Measurements from ENCODE around the gene PLCB4. TPM values are rescaled to one million over a fixed set of nuclear protein-coding genes. Genes with fewer than 3 reads are reported as not detected.

Gene PLCB4
- total RNA-seq, 1 donor = 3.5 TPM

DNA sequence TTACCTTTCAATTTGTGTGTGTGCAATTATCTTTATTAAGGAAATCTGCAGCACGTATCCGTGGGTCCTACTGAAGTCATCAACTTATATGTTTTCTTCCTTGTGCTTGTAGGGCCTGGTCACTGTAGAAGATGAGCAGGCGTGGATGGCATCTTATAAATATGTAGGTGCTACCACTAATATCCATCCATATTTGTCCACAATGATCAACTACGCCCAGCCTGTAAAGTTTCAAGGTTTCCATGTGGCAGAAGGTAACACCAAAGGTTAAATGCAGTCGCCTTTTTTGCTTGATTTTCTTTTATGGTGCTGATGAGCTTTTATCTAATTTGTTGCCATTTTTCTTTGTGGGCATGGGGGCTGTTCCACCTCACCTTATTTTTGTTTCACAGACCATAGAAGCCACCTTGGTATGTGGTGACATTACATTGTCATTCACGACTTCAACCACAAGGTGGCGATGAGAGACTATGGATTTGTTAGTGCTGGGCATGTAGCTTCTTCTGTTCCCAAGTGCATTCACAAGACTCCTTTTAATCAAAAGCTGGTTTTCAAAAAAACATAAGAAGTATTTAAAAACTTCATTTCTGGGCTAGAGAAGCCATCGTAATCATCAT lies 339.0 kb downstream of the PLCB4 start:
- DNase-seq (ENCODE audit: low read depth) = peak; percentile 72
- TF ChIP-seq, protein P1, sequence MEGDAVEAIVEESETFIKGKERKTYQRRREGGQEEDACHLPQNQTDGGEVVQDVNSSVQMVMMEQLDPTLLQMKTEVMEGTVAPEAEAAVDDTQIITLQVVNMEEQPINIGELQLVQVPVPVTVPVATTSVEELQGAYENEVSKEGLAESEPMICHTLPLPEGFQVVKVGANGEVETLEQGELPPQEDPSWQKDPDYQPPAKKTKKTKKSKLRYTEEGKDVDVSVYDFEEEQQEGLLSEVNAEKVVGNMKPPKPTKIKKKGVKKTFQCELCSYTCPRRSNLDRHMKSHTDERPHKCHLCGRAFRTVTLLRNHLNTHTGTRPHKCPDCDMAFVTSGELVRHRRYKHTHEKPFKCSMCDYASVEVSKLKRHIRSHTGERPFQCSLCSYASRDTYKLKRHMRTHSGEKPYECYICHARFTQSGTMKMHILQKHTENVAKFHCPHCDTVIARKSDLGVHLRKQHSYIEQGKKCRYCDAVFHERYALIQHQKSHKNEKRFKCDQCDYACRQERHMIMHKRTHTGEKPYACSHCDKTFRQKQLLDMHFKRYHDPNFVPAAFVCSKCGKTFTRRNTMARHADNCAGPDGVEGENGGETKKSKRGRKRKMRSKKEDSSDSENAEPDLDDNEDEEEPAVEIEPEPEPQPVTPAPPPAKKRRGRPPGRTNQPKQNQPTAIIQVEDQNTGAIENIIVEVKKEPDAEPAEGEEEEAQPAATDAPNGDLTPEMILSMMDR (IDR thresholded peaks at IDR 0.05; ENCODE audit: insufficient read depth, low read depth, low read length) = peak; percentile 85
- H3K4me3 ChIP-seq (ENCODE audit: low read depth, low read length) = no peak overlapping the region

DNA sequence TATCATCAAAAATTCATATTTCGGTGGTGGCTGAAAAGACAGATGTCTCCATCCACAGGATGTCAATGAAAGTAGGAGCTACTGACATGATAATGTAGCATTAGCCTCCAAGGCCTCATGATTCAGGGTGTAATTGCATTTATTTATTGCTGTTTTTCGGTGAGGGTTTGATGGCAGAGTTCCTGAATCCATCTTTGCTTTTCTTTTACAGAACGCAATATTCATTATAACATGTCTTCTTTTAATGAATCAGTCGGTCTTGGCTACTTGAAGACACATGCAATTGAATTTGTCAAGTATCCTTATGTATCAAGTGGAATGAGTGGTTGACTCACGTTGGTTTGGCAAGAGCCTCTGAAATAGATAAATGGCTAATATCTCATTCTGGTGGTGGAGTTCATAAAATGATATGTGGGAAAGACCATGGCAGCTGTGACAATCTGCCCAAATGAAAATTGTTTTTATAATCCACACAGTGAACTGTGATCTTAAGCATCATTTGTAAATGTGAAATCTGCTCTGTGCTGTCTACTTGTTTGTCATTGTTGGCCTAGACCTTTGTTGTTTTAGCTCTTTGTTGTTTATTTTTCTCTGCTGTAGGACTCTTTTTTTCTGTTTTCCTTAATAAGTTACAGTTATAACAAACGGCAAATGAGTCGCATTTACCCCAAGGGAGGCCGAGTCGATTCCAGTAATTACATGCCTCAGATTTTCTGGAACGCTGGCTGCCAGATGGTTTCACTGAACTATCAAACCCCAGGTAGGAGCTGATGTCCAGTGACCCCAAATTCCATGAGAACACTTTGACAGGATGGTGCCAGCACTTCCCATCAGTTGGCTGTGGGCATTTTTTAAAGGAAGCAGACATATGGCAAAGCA lies 339.8 kb downstream of the PLCB4 start:
- no peak overlapping the region for H3K4me3 ChIP-seq (ENCODE audit: low read depth, low read length)
- TF ChIP-seq, protein P1 (IDR thresholded peaks at IDR 0.05; ENCODE audit: insufficient read depth, low read depth, low read length) = no peak
- peak; percentile 19 for DNase-seq (ENCODE audit: low read depth)

DNA sequence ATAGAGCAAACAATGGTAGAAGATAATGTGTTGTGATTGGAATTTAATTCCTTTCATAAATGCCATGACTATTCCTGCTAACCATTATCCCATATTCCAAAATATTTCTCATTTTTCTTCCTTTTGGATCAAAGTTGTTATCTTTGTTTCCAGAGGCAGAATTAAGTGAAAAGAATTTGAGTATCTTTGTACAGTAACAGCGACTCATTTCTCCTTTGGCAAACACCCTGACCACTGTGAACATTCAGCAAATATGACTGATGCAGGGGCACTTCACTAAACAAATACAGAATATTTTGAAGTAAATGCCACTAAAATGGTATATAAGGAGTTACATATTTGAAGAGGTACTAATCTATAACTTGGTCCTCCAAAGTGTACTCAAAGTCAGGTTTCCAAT lies 340.5 kb downstream of the PLCB4 start:
- no peak for DNase-seq (ENCODE audit: low read depth)

GRCh38 chr20:9409981-9410380 lies 341.1 kb downstream of the PLCB4 start:
- TF ChIP-seq, protein P1 (IDR thresholded peaks at IDR 0.05; ENCODE audit: insufficient read depth, low read depth, low read length) = no peak
- DNase-seq (ENCODE audit: low read depth) = peak; percentile 24
- H3K4me3 ChIP-seq (ENCODE audit: low read depth, low read length) = no peak overlapping the region

More for the DNA sequence above, 340.5 kb downstream of the PLCB4 start:
- TF ChIP-seq, protein P1 (IDR thresholded peaks at IDR 0.05; ENCODE audit: insufficient read depth, low read depth, low read length) = no peak
- H3K4me3 ChIP-seq (ENCODE audit: low read depth, low read length) = no peak overlapping the region

DNA sequence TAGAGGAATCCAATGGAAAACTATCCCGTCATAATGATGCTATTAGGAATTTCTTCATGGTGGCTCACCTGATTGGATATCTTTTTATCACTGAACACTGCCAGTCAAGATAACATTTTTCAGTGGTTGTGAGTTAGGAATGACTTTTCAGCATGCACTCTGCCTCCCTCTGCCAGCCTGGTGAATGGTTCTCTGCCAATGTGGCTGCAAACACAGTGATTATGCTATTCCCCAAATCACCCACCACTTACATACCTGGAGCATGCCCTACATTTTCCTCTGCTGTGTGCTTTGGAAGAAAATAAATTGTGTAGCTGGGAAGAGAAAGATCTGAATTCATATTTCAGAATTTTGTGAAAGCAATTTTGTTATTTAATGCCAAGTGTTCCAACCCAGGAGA lies 342.9 kb downstream of the PLCB4 start:
- H3K4me3 ChIP-seq (ENCODE audit: low read depth, low read length) = no peak overlapping the region
- TF ChIP-seq, protein P1 (IDR thresholded peaks at IDR 0.05; ENCODE audit: insufficient read depth, low read depth, low read length) = no peak
- DNase-seq (ENCODE audit: low read depth) = no peak

DNA sequence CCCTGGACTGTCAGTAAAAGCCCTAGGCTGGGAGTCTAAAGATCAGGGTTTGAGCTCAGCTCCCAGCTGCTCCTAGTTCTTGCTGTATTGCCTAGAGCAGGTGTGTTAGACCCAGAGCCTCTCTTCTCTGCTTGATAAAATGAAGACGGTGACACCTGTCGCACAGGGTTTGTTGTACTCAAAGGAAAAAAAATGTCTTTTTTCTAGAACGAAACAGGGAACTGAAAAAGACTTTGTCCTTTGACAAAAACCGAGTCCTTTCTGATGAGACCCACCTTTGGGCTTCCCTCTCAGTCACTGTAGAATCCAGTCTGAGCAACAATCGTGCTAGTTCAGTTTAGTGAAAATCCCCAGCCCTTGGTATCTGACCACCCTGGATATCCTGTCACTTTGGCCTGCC lies 343.4 kb downstream of the PLCB4 start:
- H3K4me3 ChIP-seq (ENCODE audit: low read depth, low read length) = no peak overlapping the region
- TF ChIP-seq, protein P1 (IDR thresholded peaks at IDR 0.05; ENCODE audit: insufficient read depth, low read depth, low read length) = no peak
- no peak for DNase-seq (ENCODE audit: low read depth)

Measured in fibroblast of villous mesenchyme (primary cell).